Neural cell (in vitro differentiated cells): Measurements from ENCODE around the gene NOX1. TPM values are rescaled to one million over a fixed set of nuclear protein-coding genes. Genes with fewer than 3 reads are reported as not detected.

Experiments used
- H2AFZ ChIP-seq: fragments of 200-600, 300-800 bp; sonication (generic), shearing (Covaris generic); 2 replicates; pipeline ENCODE4 v1.6.0; 2014; ENCODE audit warnings: low read depth, mild to moderate bottlenecking, antibody characterized with exemption, low read length, moderate library complexity
- H3F3A ChIP-seq: fragments of 200-600 bp; shearing (Covaris generic); 2 replicates; pipeline ENCODE4 v1.6.1; 2016; ENCODE audit warnings: mild to moderate bottlenecking, moderate library complexity, mixed read lengths, antibody characterized with exemption, low read length; ENCODE audit not compliant: insufficient read depth, poor library complexity, severe bottlenecking
- H3K27ac ChIP-seq: fragments of 200-600, 300-800 bp; sonication (generic), shearing (Covaris generic); 2 replicates; pipeline ENCODE4 v1.5.1; 2014; ENCODE audit warnings: mild to moderate bottlenecking, low read length, moderate library complexity
- H3K27me3 ChIP-seq: fragments of 300-800, 200-600 bp; sonication (generic), shearing (Covaris generic); 2 replicates; pipeline ENCODE4 v1.6.0; 2014; ENCODE audit warnings: mild to moderate bottlenecking, low read depth, low read length, moderate library complexity; ENCODE audit not compliant: insufficient read depth
- H3K36me3 ChIP-seq: fragments of 300-800, 200-600 bp; sonication (generic), shearing (Covaris generic); 2 replicates; pipeline ENCODE4 v1.5.1; 2014; ENCODE audit warnings: mild to moderate bottlenecking, antibody characterized with exemption, low read length, moderate library complexity; ENCODE audit not compliant: insufficient read depth
- H3K4me2 ChIP-seq: fragments of 300-800, 200-600 bp; sonication (generic), shearing (Covaris generic); 2 replicates; pipeline ENCODE4 v1.6.0; 2014; ENCODE audit warnings: mild to moderate bottlenecking, low read length
- H3K4me3 ChIP-seq: fragments of 300-800, 200-600 bp; sonication (generic), shearing (Covaris generic); 2 replicates; pipeline ENCODE4 v1.5.1; 2014; ENCODE audit warnings: mild to moderate bottlenecking, low read length, moderate library complexity
- H3K79me2 ChIP-seq: fragments of 200-600 bp; shearing (Covaris generic); replicated peaks from 2 replicates; pipeline ENCODE4 v1.6.0; 2014; ENCODE audit warnings: mild to moderate bottlenecking, low read length, moderate library complexity; ENCODE audit not compliant: insufficient read depth
- H3K9ac ChIP-seq: fragments of 300-800, 200-600 bp; sonication (generic), shearing (Covaris generic); 2 replicates; pipeline ENCODE4 v1.6.1; 2016; ENCODE audit warnings: mild to moderate bottlenecking, low read length, mixed read lengths
- H3K9me2 ChIP-seq: fragments of 200-600 bp; shearing (Covaris generic); 2 replicates; pipeline ENCODE4 v1.6.1; 2016; ENCODE audit warnings: mild to moderate bottlenecking, low read length, mixed read lengths; ENCODE audit not compliant: insufficient read depth
- H3K9me3 ChIP-seq: fragments of 200-600, 300-800 bp; sonication (generic), shearing (Covaris generic); 2 replicates; pipeline ENCODE4 v1.6.1; 2016; ENCODE audit warnings: mild to moderate bottlenecking, mixed run types, low read length, moderate library complexity, mixed read lengths
- H4K20me1 ChIP-seq: fragments of 200-600 bp; shearing (Covaris generic); 2 replicates; pipeline ENCODE4 v1.6.1; 2016; ENCODE audit warnings: mild to moderate bottlenecking, mixed run types; ENCODE audit not compliant: insufficient read depth
- EP300 ChIP-seq: fragments of 450-650 bp; conservative IDR thresholded peaks from 2 replicates; pipeline ENCODE4 v1.6.1; 2014; ENCODE audit warnings: antibody characterized with exemption, mild to moderate bottlenecking, moderate library complexity; ENCODE audit not compliant: poor library complexity, severe bottlenecking
- EZH2 ChIP-seq: fragments of 200-600, 300-800 bp; shearing (Covaris generic), sonication (generic); IDR thresholded peaks from 2 replicates; pipeline ENCODE4 v1.6.1; 2014; ENCODE audit warnings: antibody characterized with exemption, low read length, borderline replicate concordance, mild to moderate bottlenecking; ENCODE audit not compliant: insufficient read depth, poor library complexity, severe bottlenecking
- MXI1 ChIP-seq: fragments of 450-650 bp; conservative IDR thresholded peaks from 2 replicates; pipeline ENCODE4 v1.6.1; 2014; ENCODE audit warnings: antibody characterized with exemption, mild to moderate bottlenecking; ENCODE audit not compliant: poor library complexity, severe bottlenecking
- POLR2AphosphoS5 ChIP-seq: IDR thresholded peaks from 2 replicates; pipeline ENCODE4 v1.6.1; 2012
- RAD21 ChIP-seq: fragments of 450-650 bp; conservative IDR thresholded peaks from 2 replicates; pipeline ENCODE4 v1.6.1; 2014; ENCODE audit warnings: antibody characterized with exemption, mild to moderate bottlenecking, moderate library complexity
- REST ChIP-seq: IDR thresholded peaks from 2 replicates; pipeline ENCODE4 v1.6.1; 2012; ENCODE audit warnings: borderline replicate concordance
- SMC3 ChIP-seq: fragments of 450-650 bp; conservative IDR thresholded peaks from 2 replicates; pipeline ENCODE4 v1.6.1; 2014; ENCODE audit warnings: antibody characterized with exemption, mild to moderate bottlenecking, moderate library complexity; ENCODE audit not compliant: poor library complexity
- TAF1 ChIP-seq: IDR thresholded peaks from 2 replicates; pipeline ENCODE4 v1.6.1; 2012; ENCODE audit warnings: low read depth
- polyA plus RNA-seq: library from polyadenylated mRNA; depleted of rRNA; stranded (reverse); fragments of >200 nt; gene quantifications from 2 replicates; pipeline ENCODE4 v1.2.3, GENCODE V29; 2014
- TF ChIP-seq, protein P1 (sequence below): fragments of 450-650 bp; IDR thresholded peaks from 2 replicates; pipeline ENCODE4 v1.5.1; 2014; ENCODE audit warnings: antibody characterized with exemption, mild to moderate bottlenecking, moderate library complexity; ENCODE audit not compliant: poor library complexity, severe bottlenecking

The NOX1 gene
- polyA plus RNA-seq, 1 donor from 2014 or later = not detected

GRCh38 chrX:100863326-100863864, 10.8 kb downstream of the NOX1 start:
- no peaks in the 10 kb centered on the region for H3K79me2 ChIP-seq
- no peak overlapping the region for H3K4me3 ChIP-seq
- H3K27me3 ChIP-seq = no peaks in the 10 kb centered on the region
- no peaks in the 10 kb centered on the region for H4K20me1 ChIP-seq
- no peak overlapping the region for H3K27ac ChIP-seq
- no peaks in the 10 kb centered on the region for H3K36me3 ChIP-seq
- H2AFZ ChIP-seq = no peak overlapping the region
- no peaks in the 10 kb centered on the region for H3K9me2 ChIP-seq
- no peaks in the 10 kb centered on the region for H3F3A ChIP-seq
- H3K9me3 ChIP-seq = no peaks in the 10 kb centered on the region
- no peak overlapping the region for H3K9ac ChIP-seq
- no peak overlapping the region for H3K4me2 ChIP-seq
- TF ChIP-seq EZH2 = no peak
- TF ChIP-seq RAD21 = no peak
- no peak for TF ChIP-seq TAF1
- no peak for TF ChIP-seq SMC3
- TF ChIP-seq REST = no peak
- no peak for TF ChIP-seq MXI1
- TF ChIP-seq, protein P1, sequence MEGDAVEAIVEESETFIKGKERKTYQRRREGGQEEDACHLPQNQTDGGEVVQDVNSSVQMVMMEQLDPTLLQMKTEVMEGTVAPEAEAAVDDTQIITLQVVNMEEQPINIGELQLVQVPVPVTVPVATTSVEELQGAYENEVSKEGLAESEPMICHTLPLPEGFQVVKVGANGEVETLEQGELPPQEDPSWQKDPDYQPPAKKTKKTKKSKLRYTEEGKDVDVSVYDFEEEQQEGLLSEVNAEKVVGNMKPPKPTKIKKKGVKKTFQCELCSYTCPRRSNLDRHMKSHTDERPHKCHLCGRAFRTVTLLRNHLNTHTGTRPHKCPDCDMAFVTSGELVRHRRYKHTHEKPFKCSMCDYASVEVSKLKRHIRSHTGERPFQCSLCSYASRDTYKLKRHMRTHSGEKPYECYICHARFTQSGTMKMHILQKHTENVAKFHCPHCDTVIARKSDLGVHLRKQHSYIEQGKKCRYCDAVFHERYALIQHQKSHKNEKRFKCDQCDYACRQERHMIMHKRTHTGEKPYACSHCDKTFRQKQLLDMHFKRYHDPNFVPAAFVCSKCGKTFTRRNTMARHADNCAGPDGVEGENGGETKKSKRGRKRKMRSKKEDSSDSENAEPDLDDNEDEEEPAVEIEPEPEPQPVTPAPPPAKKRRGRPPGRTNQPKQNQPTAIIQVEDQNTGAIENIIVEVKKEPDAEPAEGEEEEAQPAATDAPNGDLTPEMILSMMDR = no peak
- TF ChIP-seq EP300 = no peak
- TF ChIP-seq POLR2AphosphoS5 = no peak

DNA sequence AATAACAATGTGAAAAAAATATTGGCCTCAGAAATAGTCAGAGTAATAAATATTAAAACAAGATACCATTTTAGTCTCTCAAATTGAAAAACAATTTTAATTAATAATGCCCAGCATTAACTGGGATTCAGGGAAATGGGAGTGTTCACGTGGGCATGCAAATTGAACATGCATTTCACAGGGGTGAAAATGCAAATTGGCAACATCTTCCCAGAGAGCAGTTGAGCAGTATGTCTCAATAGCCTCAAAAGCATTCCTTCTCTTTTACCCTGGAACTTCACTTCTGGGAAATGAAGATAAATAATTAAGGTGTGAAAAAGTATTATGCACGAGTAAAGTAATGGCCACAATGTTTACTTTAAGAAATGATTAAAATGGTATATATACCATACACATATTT, 21.3 kb downstream of the NOX1 start:
- no peaks in the 10 kb centered on the region for H3K79me2 ChIP-seq
- no peak overlapping the region for H3K9ac ChIP-seq
- no peaks in the 10 kb centered on the region for H3K27me3 ChIP-seq
- H3K9me3 ChIP-seq = no peaks in the 10 kb centered on the region
- no peak overlapping the region for H3K27ac ChIP-seq
- H3K9me2 ChIP-seq = no peaks in the 10 kb centered on the region
- no peaks in the 10 kb centered on the region for H3K36me3 ChIP-seq
- no peaks in the 10 kb centered on the region for H4K20me1 ChIP-seq
- no peak overlapping the region for H2AFZ ChIP-seq
- no peak overlapping the region for H3K4me2 ChIP-seq
- H3F3A ChIP-seq = no peaks in the 10 kb centered on the region
- TF ChIP-seq RAD21 (no peak), SMC3 (no peak), REST (no peak), TAF1 (no peak), MXI1 (no peak), POLR2AphosphoS5 (no peak), EP300 (no peak), EZH2 (no peak)
- H3K4me3 ChIP-seq = no peak overlapping the region
